GM12864 (cell line): ENCODE results near the gene IFI30.
A peak's percentile ranks its signal among the peaks of the same experiment; 100 is the strongest.

Experiments used
- DNase-seq: peaks from one replicate; pipeline ENCODE4 v3.0.0-alpha.2; 2011; ENCODE audit warnings: low read depth
- H3K4me3 ChIP-seq: 2 replicates; pipeline ENCODE4 v1.5.1; 2011; ENCODE audit warnings: mild to moderate bottlenecking, low read depth, low read length, control low read depth
- CTCF ChIP-seq: IDR thresholded peaks from 2 replicates; pipeline ENCODE4 v1.5.1; 2011; ENCODE audit warnings: low read depth, mild to moderate bottlenecking, moderate library complexity, low read length, control low read depth, inconsistent platforms; ENCODE audit errors: missing control alignments

IFI30 gene

DNA sequence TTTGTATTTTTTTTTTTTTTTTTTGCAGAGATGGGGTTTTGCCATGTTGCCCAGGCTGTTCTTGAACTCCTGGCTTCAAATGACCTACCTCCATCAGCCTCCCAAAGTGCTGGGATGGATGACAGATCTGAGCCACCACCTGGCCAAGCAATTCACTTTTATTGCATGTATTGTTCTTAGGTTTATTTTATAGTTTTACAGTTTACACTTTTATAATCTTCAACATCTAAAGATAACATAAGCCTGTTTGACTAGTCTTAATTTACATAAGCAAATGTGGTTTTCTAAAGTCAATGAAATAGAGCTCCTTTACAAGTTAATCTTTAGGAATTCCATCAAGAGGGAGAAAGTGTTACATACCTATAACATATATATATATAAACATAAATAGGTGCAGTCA lies 9.9 kb downstream of the IFI30 start:
- H3K4me3 ChIP-seq = no peak overlapping the region
- TF ChIP-seq CTCF = no peak
- DNase-seq = no peak

DNA sequence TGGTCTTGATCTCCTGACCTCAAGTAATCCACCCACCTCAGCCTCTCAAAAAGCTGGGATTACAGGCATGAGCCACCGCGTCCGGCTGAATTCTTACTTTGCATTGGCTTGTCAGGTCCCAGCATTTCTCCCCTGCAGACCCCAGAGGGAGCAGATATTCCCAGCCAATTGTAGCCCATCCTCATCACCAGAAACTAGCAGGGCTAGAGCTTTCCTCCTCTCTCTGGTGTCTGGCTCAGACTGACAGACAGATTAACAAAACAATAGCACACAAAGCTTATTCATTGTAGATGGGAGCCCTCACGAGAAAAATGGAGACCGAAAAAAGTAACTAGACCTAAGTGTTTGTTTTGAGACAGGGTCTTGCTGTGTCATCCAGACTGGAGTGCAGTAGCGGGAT lies 11.9 kb downstream of the IFI30 start:
- DNase-seq = no peak

DNA sequence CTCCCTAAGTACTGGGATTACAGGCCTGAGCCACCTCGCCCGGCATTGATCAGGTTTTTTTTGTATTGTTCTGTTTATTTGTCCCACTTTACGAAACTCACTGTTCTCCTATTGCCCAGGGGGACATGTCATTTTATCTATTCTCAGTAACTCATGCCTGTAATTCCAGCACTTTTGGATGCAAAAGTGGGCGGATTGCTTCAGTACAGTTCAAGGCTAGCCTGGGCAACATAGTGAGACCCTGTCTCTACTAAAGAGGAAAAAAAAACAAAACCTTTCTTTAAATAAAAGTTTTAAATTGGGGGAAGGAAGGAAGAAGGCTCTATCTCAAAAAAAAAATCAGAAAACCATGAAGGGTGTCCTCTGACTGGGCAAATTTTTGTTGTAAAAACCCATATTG lies 16.7 kb downstream of the IFI30 start:
- DNase-seq = no peak
- TF ChIP-seq CTCF = no peak
- no peak overlapping the region for H3K4me3 ChIP-seq

More for the DNA sequence above, 11.9 kb downstream of the IFI30 start:
- no peak for TF ChIP-seq CTCF
- H3K4me3 ChIP-seq = no peak overlapping the region

GRCh38 chr19:18191640-18192062 lies 18.0 kb downstream of the IFI30 start:
- TF ChIP-seq CTCF = no peak
- DNase-seq = no peak
- H3K4me3 ChIP-seq = peak overlapping the region; percentile 37

GRCh38 chr19:18192673-18193387 lies 19.2 kb downstream of the IFI30 start, which contains the start of gene MPV17L2:
MPV17L2 (plus strand) TSS chr19:18193218; CDS start chr19:18193282, 64 bp downstream.
- peak; percentile 100 for DNase-seq
- H3K4me3 ChIP-seq = peak within 1 kb of the TSS; percentile 65

GRCh38 chr19:18193388-18194180 lies 20.0 kb downstream of the IFI30 start:
- DNase-seq = no peak
- H3K4me3 ChIP-seq = peak overlapping the region; percentile 65
- no peak for TF ChIP-seq CTCF

More at GRCh38 chr19:18192673-18193387, 19.2 kb downstream of the IFI30 start, which contains the start of gene MPV17L2:
- no peak for TF ChIP-seq CTCF

DNA sequence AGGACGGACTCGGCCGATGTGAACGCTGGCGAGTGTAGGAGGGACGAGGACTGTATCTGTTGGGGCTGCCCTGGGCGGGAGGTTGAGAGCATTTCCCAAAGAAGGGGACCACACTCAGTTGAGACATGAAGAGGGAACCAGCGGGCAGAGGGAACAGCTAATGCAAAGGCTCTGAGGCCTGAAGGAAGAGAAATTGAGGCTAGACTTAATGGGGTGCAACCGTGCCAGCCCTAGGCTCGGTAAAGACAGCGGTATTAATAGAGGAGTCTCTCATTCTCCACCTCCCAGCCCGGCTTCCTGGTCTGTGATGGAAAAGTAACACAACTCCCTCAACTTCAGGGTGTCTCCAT lies 20.5 kb downstream of the IFI30 start:
- no peak for DNase-seq
- TF ChIP-seq CTCF = no peak
- H3K4me3 ChIP-seq = peak overlapping the region; percentile 65
